ENCODE data around the gene ATP8A1. TPM values are rescaled to one million over a fixed set of nuclear protein-coding genes. Genes with fewer than 3 reads are reported as not detected.

ATP8A1 gene
- total and polyA plus RNA-seq, 2 of the 8 experiments (the other 6 are each of a cell fraction or from before 2014, with no cell fraction given), result 3.7 to 14.9 TPM

- TF ChIP-seq, protein P1, sequence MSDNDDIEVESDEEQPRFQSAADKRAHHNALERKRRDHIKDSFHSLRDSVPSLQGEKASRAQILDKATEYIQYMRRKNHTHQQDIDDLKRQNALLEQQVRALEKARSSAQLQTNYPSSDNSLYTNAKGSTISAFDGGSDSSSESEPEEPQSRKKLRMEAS (IDR thresholded peaks at IDR 0.05), result no peak
- no peak for TF ChIP-seq CHD7 (IDR thresholded peaks at IDR 0.05; ENCODE audit: insufficient replicate concordance, low read length)
- TF ChIP-seq HDAC2 (IDR thresholded peaks at IDR 0.05; ENCODE audit: borderline replicate concordance in 1 of 2, low read depth in 2 of 2, low read length in 2 of 2), result no peak
These were observed 214.3 kb downstream of the ATP8A1 start (continued) for GRCh38 chr4:42442601-42443000.
